NCI-H2029 (cell line): ENCODE data around the gene SOX9.
"Not testable (repeated sequence)": the region's sequence is repeated elsewhere in the genome, so short reads cannot be mapped to it uniquely, and the experiment has no call there.

Experiments
- DNase-seq: peaks from one replicate; lab custom pipeline; 2025; lab: John Stamatoyannopoulos, UW

Gene SOX9

GRCh38 chr17:72111336-72111923 is 9.4 kb upstream of the SOX9 start:
- DNase-seq = no peak

- not testable (repeated sequence) for DNase-seq
These were observed 8.9 kb upstream of the SOX9 start for GRCh38 chr17:72111926-72112325.

GRCh38 chr17:72113751-72114150 is 7.1 kb upstream of the SOX9 start:
- no peak for DNase-seq

GRCh38 chr17:72115781-72116525 is 4.9 kb upstream of the SOX9 start:
- no peak for DNase-seq

- DNase-seq = no peak
These were observed 3.9 kb upstream of the SOX9 start for GRCh38 chr17:72116661-72117521.

GRCh38 chr17:72117535-72118334 is 3.1 kb upstream of the SOX9 start:
- DNase-seq = no peak

- DNase-seq = no peak
These were observed 2.3 kb upstream of the SOX9 start for GRCh38 chr17:72118335-72119076.

GRCh38 chr17:72119077-72119872 is 1.5 kb upstream of the SOX9 start:
- no peak for DNase-seq

GRCh38 chr17:72119873-72120641 is 763 bp upstream of the SOX9 start:
- no peak for DNase-seq

GRCh38 chr17:72121164-72122009 is 567 bp downstream of the SOX9 start:
- DNase-seq = no peak

- DNase-seq = no peak
These were observed 1.4 kb downstream of the SOX9 start for GRCh38 chr17:72122010-72122764.

- DNase-seq = no peak
These were observed 2.1 kb downstream of the SOX9 start for GRCh38 chr17:72122765-72123529.

- no peak for DNase-seq
These were observed 3.0 kb downstream of the SOX9 start for GRCh38 chr17:72123530-72124437.

- DNase-seq = no peak
These were observed 3.6 kb downstream of the SOX9 start for GRCh38 chr17:72124438-72124775.

- DNase-seq = no peak
These were observed 4.4 kb downstream of the SOX9 start for GRCh38 chr17:72125226-72125651.

GRCh38 chr17:72125742-72126141 is 4.9 kb downstream of the SOX9 start:
- DNase-seq = no peak
